Effector CD4-positive, alpha-beta T cell (primary cell): ENCODE results near the gene SMOC1.

ENCODE experiments used
- DNase-seq: peaks from one replicate; pipeline ENCODE4 v3.0.0-alpha.2; 2020

The SMOC1 gene

GRCh38 chr14:70014406-70015095 is 135.3 kb downstream of the SMOC1 start:
- no peak for DNase-seq

- DNase-seq = no peak
Observed at GRCh38 chr14:70018230-70018629, 139.0 kb downstream of the SMOC1 start.

- no peak for DNase-seq
Observed at GRCh38 chr14:70018713-70019211, 139.5 kb downstream of the SMOC1 start.

GRCh38 chr14:70019695-70020094 is 140.5 kb downstream of the SMOC1 start:
- no peak for DNase-seq

- no peak for DNase-seq
Observed at GRCh38 chr14:70020352-70021170, 141.3 kb downstream of the SMOC1 start.

GRCh38 chr14:70021548-70022220 is 142.5 kb downstream of the SMOC1 start:
- DNase-seq = no peak

- DNase-seq = no peak
Observed at GRCh38 chr14:70022771-70023445, 143.7 kb downstream of the SMOC1 start.

GRCh38 chr14:70023871-70024270 is 144.7 kb downstream of the SMOC1 start:
- DNase-seq = no peak

GRCh38 chr14:70027785-70028428 is 148.7 kb downstream of the SMOC1 start:
- peak; percentile 30 for DNase-seq

GRCh38 chr14:70029296-70030132 is 150.3 kb downstream of the SMOC1 start:
- no peak for DNase-seq

GRCh38 chr14:70032016-70032415 is 152.8 kb downstream of the SMOC1 start:
- DNase-seq = no peak

- no peak for DNase-seq
Observed at GRCh38 chr14:70032447-70032846, 153.2 kb downstream of the SMOC1 start.

GRCh38 chr14:70033116-70033515 is 153.9 kb downstream of the SMOC1 start:
- no peak for DNase-seq

GRCh38 chr14:70033561-70033960 is 154.3 kb downstream of the SMOC1 start:
- DNase-seq = no peak

- no peak for DNase-seq
Observed at GRCh38 chr14:70034257-70034656, 155.0 kb downstream of the SMOC1 start.

GRCh38 chr14:70036665-70037064 is 157.4 kb downstream of the SMOC1 start:
- no peak for DNase-seq

GRCh38 chr14:70043001-70043400 is 163.8 kb downstream of the SMOC1 start:
- no peak for DNase-seq

- DNase-seq = no peak
Observed at GRCh38 chr14:70045310-70045709, 166.1 kb downstream of the SMOC1 start.

GRCh38 chr14:70045844-70046535 is 166.8 kb downstream of the SMOC1 start:
- no peak for DNase-seq

- no peak for DNase-seq
Observed at GRCh38 chr14:70047598-70048312, 168.5 kb downstream of the SMOC1 start.
